Prostate gland (tissue), 2 donors: ENCODE data around the gene WNK4.

Experiments
- CTCF ChIP-seq, 4 experiments: fragments of 200-600 bp in 2 of 4; fragments of 450-650 bp in 2 of 4; sonication (generic) in 2 of 4; IDR thresholded peaks; 1 replicate in 3 of 4; 2 replicates in 1 of 4; pipeline ENCODE4 v1.5.1; 2016 to 2019; ENCODE audit warnings: antibody characterized with exemption in 4 of 4, mild to moderate bottlenecking in 2 of 4, moderate library complexity in 2 of 4
- POLR2A ChIP-seq: fragments of 450-650 bp; IDR thresholded peaks from one replicate; pipeline ENCODE4 v1.6.1; 2016; ENCODE audit warnings: antibody characterized with exemption, mild to moderate bottlenecking

- no peak for TF ChIP-seq CTCF (IDR thresholded peaks at IDR 0.05)
- TF ChIP-seq POLR2A, result no peak
Observed at GRCh38 chr17:42827472-42827871, 47.1 kb downstream of the WNK4 start.
